ENCODE data around the gene RIOK2. TPM values are rescaled to one million over a fixed set of nuclear protein-coding genes. Genes with fewer than 3 reads are reported as not detected.

RIOK2 gene
- total and polyA plus RNA-seq, 8 donors = 19.2 to 54.1 (median 42.9) TPM

DNA sequence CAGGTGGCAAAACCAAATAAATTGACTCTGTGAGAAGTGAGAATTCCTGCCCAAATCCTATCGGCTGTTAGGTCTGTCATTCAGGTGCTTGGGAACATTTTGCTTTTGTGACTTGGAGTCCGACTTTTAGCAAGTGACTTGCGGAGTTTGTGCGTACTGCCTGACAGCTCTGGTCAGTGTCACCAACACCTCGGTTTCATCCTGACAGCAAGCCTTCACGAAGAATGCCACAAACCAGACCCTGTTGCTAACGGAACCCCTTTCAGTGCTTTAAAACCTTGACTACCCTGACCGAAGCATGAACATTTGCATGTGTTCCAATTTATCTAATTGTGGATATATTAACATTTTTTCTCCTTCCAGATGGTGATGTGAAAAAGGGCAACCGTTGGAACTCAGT, 67.1 kb downstream of the RIOK2 start:
- no peaks in the 10 kb centered on the region for H3K27me3 ChIP-seq
- H3K9me3 ChIP-seq = no peaks in the 10 kb centered on the region
- TF ChIP-seq, protein P1, sequence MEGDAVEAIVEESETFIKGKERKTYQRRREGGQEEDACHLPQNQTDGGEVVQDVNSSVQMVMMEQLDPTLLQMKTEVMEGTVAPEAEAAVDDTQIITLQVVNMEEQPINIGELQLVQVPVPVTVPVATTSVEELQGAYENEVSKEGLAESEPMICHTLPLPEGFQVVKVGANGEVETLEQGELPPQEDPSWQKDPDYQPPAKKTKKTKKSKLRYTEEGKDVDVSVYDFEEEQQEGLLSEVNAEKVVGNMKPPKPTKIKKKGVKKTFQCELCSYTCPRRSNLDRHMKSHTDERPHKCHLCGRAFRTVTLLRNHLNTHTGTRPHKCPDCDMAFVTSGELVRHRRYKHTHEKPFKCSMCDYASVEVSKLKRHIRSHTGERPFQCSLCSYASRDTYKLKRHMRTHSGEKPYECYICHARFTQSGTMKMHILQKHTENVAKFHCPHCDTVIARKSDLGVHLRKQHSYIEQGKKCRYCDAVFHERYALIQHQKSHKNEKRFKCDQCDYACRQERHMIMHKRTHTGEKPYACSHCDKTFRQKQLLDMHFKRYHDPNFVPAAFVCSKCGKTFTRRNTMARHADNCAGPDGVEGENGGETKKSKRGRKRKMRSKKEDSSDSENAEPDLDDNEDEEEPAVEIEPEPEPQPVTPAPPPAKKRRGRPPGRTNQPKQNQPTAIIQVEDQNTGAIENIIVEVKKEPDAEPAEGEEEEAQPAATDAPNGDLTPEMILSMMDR (IDR thresholded peaks at IDR 0.05) = no peak
- no peak for ATAC-seq
- H3K4me1 ChIP-seq = no peaks in the 10 kb centered on the region
- intact Hi-C loops (cut with DNase I) = no loop called here
- H3K4me3 ChIP-seq = no peak overlapping the region
- no peak for DNase-seq
- no peaks in the 10 kb centered on the region for H3K36me3 ChIP-seq
- H3K27ac ChIP-seq = no peak overlapping the region

DNA sequence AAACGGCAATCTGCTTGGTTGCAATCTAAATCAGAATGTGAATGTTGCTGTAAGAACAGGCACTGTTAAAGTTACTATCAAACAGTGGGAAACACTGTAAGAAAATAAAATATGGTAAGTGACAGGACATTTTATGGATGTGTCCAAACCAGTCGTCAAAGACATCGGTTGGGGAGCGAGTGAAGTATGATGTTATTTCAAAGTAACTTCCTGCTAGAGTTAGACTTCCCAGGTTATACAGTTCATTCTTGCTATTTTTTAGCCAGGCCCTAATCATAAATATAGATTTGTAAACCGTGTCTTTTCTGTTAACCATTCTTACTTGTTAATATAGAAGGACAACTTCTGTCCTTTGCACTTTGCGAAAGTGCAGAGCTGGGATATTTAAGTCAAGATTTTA, 70.8 kb downstream of the RIOK2 start:
- ATAC-seq (no peak), DNase-seq (no peak)
- Histone ChIP-seq H3K4me1 (no peaks in the 10 kb centered on the region), H3K36me3 (no peaks in the 10 kb centered on the region), H3K27ac (no peak overlapping the region), H3K4me3 (no peak overlapping the region), H3K9me3 (no peaks in the 10 kb centered on the region), H3K27me3 (no peaks in the 10 kb centered on the region)
- intact Hi-C loops (cut with DNase I) = no loop called here
- TF ChIP-seq, protein P1 (IDR thresholded peaks at IDR 0.05) = no peak

DNA sequence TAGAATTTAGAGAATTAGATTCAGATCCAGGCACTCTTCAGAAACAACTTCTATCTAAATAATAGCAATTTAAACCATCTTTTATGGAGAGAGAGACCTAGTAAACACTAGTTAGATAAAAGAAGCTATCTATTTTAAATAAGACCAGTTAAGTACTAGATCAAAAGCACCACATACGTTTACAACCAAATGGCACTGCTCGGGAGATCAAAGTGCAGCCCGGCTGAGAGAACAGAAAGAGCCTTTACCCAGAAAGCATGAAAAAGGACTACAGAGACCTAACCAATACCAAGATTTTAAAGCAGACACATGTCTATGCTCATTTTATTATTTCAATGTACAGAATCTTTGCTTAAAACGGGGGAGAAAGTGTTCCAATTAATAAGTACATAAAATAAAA, 71.4 kb downstream of the RIOK2 start:
- intact Hi-C loops (cut with DNase I) = no loop called here
- no peak overlapping the region for H3K27ac ChIP-seq

DNA sequence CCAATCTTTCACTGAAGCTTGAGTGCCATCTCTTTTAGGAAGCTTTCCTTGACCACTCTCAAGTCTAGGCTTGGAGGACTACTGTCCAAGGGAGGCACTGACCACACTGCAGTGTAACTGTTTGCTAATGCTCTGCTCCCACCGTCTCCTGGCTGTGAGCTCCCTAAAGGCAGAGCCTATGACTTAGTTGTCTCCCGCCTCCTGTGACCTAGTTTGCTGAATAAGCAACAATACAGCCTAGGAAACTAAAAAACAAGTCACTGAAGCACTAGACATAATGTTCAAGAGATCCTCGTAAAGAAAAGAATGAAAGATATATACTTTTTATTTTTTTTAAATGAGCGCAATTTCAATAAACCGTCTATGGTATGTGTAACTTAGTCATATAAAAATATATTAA, 72.0 kb downstream of the RIOK2 start:
- no peaks in the 10 kb centered on the region for H3K27me3 ChIP-seq
- TF ChIP-seq, protein P1 (IDR thresholded peaks at IDR 0.05) = no peak
- no peak overlapping the region for H3K4me3 ChIP-seq
- no peaks in the 10 kb centered on the region for H3K9me3 ChIP-seq
- H3K27ac ChIP-seq = no peak overlapping the region
- ATAC-seq (no peak), DNase-seq (no peak)
- H3K36me3 ChIP-seq = no peaks in the 10 kb centered on the region
- no peaks in the 10 kb centered on the region for H3K4me1 ChIP-seq
- intact Hi-C loops (cut with DNase I) = no loop called here

More for the DNA sequence above, 71.4 kb downstream of the RIOK2 start:
- Histone ChIP-seq H3K4me1 (no peaks in the 10 kb centered on the region), H3K4me3 (no peak overlapping the region), H3K9me3 (no peaks in the 10 kb centered on the region), H3K27me3 (no peaks in the 10 kb centered on the region), H3K36me3 (no peaks in the 10 kb centered on the region)
- ATAC-seq (no peak), DNase-seq (no peak)
- TF ChIP-seq, protein P1 (IDR thresholded peaks at IDR 0.05) = no peak

Other genes starting within 250 kb of the RIOK2 start
- 10 to 100 TPM; 37.3 to 40.6 TPM for gene LNPEP, start 247.2 kb downstream of the RIOK2 start, total RNA-seq
- gene LNPEP, start 247.2 kb downstream of the RIOK2 start, polyA plus RNA-seq (ENCODE audit: insufficient read length in 6 of 6) = 10 to 100 TPM; 22.2 to 30.1 (median 25.6) TPM
- gene LIX1, start 40.6 kb downstream of the RIOK2 start, total RNA-seq = not detected
- 1 to 10 TPM in 3 of 6 donors, under 1 TPM in 3; 0.64 to 2.7 (median 1.1) TPM for gene LIX1, start 40.6 kb downstream of the RIOK2 start, polyA plus RNA-seq (ENCODE audit: insufficient read length in 6 of 6)

All from left lung (tissue), 10 donors.